Progenitor cell of endocrine pancreas (in vitro differentiated cells): ENCODE measurements around the gene YTHDF1. TPM values are rescaled to one million over a fixed set of nuclear protein-coding genes. Genes with fewer than 3 reads are reported as not detected.

Experiments
- DNase-seq: peaks from one replicate; pipeline ENCODE4 v3.0.0; 2021; ENCODE audit warnings: low spot score; ENCODE audit not compliant: unreplicated experiment
- H3K27ac Mint-ChIP-seq: 2 replicates; pipeline ENCODE4 v1.8.0; 2021; ENCODE audit warnings: mild to moderate bottlenecking, moderate library complexity, mixed read lengths
- H3K27me3 Mint-ChIP-seq: 2 replicates; pipeline ENCODE4 v1.8.0; 2021; ENCODE audit warnings: mixed read lengths
- H3K36me3 Mint-ChIP-seq: 2 replicates; pipeline ENCODE4 v1.8.0; 2022; ENCODE audit warnings: mixed read lengths; ENCODE audit not compliant: insufficient read depth
- H3K4me1 Mint-ChIP-seq: 2 replicates; pipeline ENCODE4 v1.8.0; 2021; ENCODE audit warnings: low read depth, mixed read lengths
- H3K4me3 Mint-ChIP-seq: 2 replicates; pipeline ENCODE4 v1.8.0; 2021; ENCODE audit warnings: low read depth, mild to moderate bottlenecking, moderate library complexity, mixed read lengths
- H3K9me3 Mint-ChIP-seq: 2 replicates; pipeline ENCODE4 v1.8.0; 2021; ENCODE audit warnings: low read depth, mixed read lengths
- total RNA-seq: library from RNA; stranded (reverse); gene quantifications from 2 replicates; pipeline ENCODE4 v1.2.1, GENCODE V29; 2021
- TF ChIP-seq, protein P1 (sequence below): fragments of 200-600 bp; sonication (generic); IDR thresholded peaks from one replicate; pipeline ENCODE4 v1.5.0; 2021; ENCODE audit warnings: antibody characterized with exemption, mild to moderate bottlenecking; ENCODE audit not compliant: unreplicated experiment

The YTHDF1 gene
- total RNA-seq, 1 donor from 2014 or later, result 53.8 TPM

DNA sequence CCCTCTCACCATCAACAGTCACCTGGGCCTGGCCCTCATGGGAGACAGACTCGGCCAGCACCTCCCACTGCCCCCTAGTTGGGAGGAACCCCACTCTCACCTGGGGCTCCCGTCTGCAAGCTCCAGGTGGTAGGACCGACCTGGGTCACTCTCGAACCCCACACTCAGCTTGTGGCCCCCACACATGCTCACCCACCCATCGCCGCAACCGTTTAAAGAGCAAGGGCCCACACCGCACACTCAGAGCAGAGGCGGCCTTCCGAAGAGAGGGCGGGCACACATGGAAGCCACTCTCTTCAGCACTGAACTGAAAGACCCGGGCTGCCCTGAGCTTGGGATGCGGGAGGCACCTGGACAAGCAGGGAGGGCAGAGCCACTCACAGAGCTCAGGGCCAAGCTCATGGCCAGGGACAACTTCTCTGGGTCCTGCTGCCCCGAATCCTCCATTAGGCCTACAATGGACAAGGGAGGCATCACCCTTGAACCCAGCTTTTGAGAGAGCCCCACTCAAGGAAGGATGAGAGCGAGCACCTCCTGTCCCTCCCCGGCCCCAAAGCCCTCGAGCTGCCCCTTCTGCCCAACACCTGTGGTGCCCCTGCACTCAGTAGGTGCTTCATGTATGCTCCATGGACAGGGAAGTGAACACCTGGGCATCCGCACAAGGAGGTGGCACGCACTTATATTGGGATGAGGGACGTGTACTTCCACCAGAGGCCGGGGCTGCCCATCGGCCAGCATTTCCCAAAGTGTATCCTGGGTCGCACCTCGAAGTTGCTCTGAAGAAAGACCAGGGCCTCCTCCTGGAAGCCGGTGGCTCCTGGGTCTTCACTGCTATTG is 50.4 kb downstream of the YTHDF1 start:
- Mint-ChIP-seq H3K4me3 (no peak overlapping the region), H3K36me3 (no peaks in the 10 kb centered on the region), H3K9me3 (no peaks in the 10 kb centered on the region), H3K27me3 (peaks cover 42% of the 10 kb centered on the region), H3K4me1 (no peaks in the 10 kb centered on the region), H3K27ac (no peak overlapping the region)
- no peak for DNase-seq
- TF ChIP-seq, protein P1, sequence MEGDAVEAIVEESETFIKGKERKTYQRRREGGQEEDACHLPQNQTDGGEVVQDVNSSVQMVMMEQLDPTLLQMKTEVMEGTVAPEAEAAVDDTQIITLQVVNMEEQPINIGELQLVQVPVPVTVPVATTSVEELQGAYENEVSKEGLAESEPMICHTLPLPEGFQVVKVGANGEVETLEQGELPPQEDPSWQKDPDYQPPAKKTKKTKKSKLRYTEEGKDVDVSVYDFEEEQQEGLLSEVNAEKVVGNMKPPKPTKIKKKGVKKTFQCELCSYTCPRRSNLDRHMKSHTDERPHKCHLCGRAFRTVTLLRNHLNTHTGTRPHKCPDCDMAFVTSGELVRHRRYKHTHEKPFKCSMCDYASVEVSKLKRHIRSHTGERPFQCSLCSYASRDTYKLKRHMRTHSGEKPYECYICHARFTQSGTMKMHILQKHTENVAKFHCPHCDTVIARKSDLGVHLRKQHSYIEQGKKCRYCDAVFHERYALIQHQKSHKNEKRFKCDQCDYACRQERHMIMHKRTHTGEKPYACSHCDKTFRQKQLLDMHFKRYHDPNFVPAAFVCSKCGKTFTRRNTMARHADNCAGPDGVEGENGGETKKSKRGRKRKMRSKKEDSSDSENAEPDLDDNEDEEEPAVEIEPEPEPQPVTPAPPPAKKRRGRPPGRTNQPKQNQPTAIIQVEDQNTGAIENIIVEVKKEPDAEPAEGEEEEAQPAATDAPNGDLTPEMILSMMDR, result no peak

DNA sequence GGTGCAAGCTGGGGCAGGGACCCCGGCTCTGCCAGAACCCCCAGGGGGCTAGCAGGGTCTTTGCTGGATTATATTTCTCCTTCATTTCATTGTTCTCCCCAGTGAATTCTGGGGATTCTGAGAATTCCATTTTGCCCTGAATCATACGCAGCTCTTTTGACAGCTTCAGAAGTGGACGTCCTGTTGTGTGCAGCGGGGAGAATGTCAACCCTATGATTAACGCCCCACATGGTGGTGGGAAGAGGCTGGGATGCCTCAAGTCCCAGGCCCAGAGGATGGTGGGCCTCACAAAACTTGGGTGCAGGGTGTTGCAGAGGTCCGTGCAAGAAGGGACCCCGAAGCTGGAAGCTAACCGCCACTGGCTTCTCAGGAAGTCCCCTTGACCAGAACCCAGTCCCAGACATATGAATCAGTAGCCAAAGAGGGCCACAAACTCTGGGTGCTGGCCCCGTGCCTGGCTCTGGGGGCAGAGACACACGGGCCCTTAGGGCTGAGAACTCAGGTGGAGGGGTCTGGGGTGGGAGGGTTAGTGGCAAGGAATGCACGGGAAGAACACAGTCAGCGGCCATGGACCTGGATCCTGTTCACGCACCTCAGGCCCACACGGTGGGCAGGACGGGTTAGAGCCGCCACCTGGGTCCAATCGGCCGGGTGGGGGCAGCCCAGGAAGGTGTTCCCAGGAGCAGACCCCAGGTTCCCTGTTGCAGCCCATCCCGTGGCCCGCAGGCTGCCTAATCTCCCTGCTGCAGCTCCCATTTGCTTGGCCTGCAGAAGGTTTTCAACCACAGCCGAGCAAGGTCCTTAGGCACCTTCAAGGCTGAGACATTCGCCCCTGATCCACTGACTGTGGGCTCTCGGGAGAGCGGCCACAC is 51.2 kb downstream of the YTHDF1 start:
- H3K4me3 Mint-ChIP-seq, result no peak overlapping the region
- TF ChIP-seq, protein P1, result no peak
- no peak for DNase-seq
- no peaks in the 10 kb centered on the region for H3K9me3 Mint-ChIP-seq
- no peaks in the 10 kb centered on the region for H3K4me1 Mint-ChIP-seq
- no peaks in the 10 kb centered on the region for H3K36me3 Mint-ChIP-seq
- peaks cover 33% of the 10 kb centered on the region for H3K27me3 Mint-ChIP-seq
- no peak overlapping the region for H3K27ac Mint-ChIP-seq

DNA sequence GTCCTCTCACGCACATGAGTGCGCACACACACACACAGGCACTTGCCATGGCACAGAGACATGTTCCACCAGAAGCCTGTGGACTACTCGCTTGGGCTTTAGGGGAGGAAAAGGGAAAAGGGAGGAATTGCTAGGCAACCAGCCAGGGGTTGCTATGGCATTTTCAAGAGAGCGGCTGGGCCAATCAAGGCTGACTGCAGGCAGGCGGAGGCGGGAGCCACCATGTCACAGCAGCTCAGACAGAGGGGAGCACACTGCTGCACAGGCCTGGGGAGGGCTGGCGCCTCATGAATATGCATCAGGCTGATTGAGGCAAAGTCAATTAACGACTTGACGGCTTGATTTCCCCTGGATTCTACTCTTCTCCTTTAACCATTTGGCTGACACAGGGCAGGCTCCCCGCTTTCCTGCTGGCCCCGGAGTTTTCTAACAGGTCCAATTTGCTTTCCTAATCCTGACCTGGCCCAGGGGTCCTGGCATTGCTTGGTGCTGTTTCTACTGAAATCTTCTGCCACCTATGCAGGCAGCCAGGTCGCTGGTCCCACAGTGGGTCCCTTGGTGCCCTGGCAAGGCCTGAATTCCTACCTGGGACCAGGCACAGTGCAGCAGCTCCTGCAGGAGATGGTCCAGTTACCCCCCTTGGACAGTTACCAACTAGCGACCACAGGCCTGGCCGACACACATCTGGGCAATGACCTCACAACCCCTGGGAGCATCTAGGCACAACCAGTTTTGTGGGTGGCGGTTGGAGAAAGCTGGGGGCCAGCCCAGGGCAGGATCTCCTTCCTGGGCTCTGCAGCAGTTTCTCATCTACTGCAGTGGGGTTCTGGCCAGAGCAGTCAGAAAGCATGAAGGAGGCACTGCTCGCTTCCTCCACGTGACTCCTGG is 52.1 kb downstream of the YTHDF1 start:
- Mint-ChIP-seq H3K27me3 (peaks cover 32% of the 10 kb centered on the region), H3K4me1 (no peaks in the 10 kb centered on the region), H3K27ac (no peak overlapping the region), H3K4me3 (no peak overlapping the region), H3K36me3 (no peaks in the 10 kb centered on the region), H3K9me3 (no peaks in the 10 kb centered on the region)
- TF ChIP-seq, protein P1, result no peak
- no peak for DNase-seq

DNA sequence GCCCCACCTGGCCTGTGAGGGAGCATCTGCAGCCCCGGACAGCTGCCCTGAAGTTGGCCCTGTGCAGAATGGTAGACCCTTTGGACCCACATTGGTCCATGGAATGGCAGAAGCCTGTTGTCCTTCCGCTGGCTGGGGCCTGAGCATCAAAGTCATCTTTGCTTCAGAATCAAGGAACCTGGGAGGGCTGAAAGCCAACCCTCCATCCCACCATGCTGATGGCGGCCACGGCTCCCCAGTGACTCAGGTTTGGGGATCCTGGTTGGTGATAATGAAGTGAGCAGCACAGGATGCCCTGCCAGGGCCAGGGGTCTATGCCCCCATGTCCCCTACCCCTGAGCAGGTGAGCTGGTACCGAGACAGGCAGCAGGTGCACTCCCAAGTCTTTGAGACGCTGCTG is 52.8 kb downstream of the YTHDF1 start:
- no peaks in the 10 kb centered on the region for H3K9me3 Mint-ChIP-seq
- TF ChIP-seq, protein P1, result no peak
- no peak for DNase-seq
- H3K27ac Mint-ChIP-seq, result no peak overlapping the region
- no peaks in the 10 kb centered on the region for H3K4me1 Mint-ChIP-seq
- peaks cover 30% of the 10 kb centered on the region for H3K27me3 Mint-ChIP-seq
- H3K4me3 Mint-ChIP-seq, result no peak overlapping the region
- H3K36me3 Mint-ChIP-seq, result no peaks in the 10 kb centered on the region
